ENCODE results near the gene TRRAP. TPM values are rescaled to one million over a fixed set of nuclear protein-coding genes. Genes with fewer than 3 reads are reported as not detected.

TRRAP gene
- total and polyA plus RNA-seq, 2 experiments from 2014 or later, result 14.9 to 58.7 TPM

DNA sequence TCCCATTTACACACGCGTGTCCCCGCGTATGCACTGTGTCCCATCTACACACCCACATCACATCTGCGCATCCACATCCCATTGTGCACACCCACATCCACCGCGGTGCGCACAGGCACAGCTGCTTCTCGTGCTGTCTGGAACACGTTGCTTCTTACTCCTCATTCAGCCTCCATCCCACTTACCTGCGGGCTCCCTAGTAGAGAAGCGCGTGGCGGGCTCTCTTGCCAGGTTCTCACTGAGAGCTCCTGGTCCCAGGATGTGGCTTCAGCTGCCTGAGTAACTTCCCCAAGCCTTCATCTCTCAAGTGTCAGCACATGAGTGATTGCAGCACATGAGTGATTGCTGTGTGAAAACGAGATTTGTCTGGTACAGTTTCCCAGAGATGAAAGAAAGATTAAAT lies 117.8 kb downstream of the TRRAP start (continued):
- TF ChIP-seq, protein P1, sequence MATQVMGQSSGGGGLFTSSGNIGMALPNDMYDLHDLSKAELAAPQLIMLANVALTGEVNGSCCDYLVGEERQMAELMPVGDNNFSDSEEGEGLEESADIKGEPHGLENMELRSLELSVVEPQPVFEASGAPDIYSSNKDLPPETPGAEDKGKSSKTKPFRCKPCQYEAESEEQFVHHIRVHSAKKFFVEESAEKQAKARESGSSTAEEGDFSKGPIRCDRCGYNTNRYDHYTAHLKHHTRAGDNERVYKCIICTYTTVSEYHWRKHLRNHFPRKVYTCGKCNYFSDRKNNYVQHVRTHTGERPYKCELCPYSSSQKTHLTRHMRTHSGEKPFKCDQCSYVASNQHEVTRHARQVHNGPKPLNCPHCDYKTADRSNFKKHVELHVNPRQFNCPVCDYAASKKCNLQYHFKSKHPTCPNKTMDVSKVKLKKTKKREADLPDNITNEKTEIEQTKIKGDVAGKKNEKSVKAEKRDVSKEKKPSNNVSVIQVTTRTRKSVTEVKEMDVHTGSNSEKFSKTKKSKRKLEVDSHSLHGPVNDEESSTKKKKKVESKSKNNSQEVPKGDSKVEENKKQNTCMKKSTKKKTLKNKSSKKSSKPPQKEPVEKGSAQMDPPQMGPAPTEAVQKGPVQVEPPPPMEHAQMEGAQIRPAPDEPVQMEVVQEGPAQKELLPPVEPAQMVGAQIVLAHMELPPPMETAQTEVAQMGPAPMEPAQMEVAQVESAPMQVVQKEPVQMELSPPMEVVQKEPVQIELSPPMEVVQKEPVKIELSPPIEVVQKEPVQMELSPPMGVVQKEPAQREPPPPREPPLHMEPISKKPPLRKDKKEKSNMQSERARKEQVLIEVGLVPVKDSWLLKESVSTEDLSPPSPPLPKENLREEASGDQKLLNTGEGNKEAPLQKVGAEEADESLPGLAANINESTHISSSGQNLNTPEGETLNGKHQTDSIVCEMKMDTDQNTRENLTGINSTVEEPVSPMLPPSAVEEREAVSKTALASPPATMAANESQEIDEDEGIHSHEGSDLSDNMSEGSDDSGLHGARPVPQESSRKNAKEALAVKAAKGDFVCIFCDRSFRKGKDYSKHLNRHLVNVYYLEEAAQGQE (IDR thresholded peaks at IDR 0.05; ENCODE audit: unreplicated experiment), result no peak
- TF ChIP-seq ZNF114 (CRISPR knock-in tag; IDR thresholded peaks at IDR 0.05) (no peak), STAT1 (IDR thresholded peaks at IDR 0.05; ENCODE audit: unreplicated experiment) (no peak), JUNB (IDR thresholded peaks at IDR 0.05; ENCODE audit: unreplicated experiment) (no peak)

- ATAC-seq, result no peak
- no peaks in the 10 kb centered on the region for H3K9me2 ChIP-seq (ENCODE audit: insufficient read depth)
- H3K27ac ChIP-seq (ENCODE audit: low read depth), result no peak overlapping the region
- no peak overlapping the region for H2AFZ ChIP-seq
- H3K27ac Mint-ChIP-seq, result no peak overlapping the region
- peaks cover 10% of the 10 kb centered on the region for H4K20me1 ChIP-seq (replicated peaks; ENCODE audit: insufficient read depth)
- no peaks in the 10 kb centered on the region for H3F3A ChIP-seq (replicated peaks; ENCODE audit: low read depth)
- peaks cover 59% of the 10 kb centered on the region for H3K36me3 Mint-ChIP-seq (ENCODE audit: low read depth)
- H3K4me1 Mint-ChIP-seq, result no peaks in the 10 kb centered on the region; the same call in 2 of the 3 replicates
- no peaks in the 10 kb centered on the region for H3K79me2 ChIP-seq (replicated peaks; ENCODE audit: insufficient read depth)
- H3K9me3 Mint-ChIP-seq, result no peaks in the 10 kb centered on the region
- H3K4me3 ChIP-seq, result no peak overlapping the region
- no peaks in the 10 kb centered on the region for H3K27me3 ChIP-seq (ENCODE audit: insufficient read depth)
- H3K4me2 ChIP-seq, result no peak overlapping the region
- no peak overlapping the region for H3K4me3 Mint-ChIP-seq
- no peaks in the 10 kb centered on the region for H3K4me1 ChIP-seq (ENCODE audit: insufficient read depth)
- DNase-seq (ENCODE audit: low spot score), result no peak
- peaks cover 4% of the 10 kb centered on the region for H3K27me3 Mint-ChIP-seq (ENCODE audit: insufficient read depth, low read depth, poor library complexity)
- H3K36me3 ChIP-seq (ENCODE audit: insufficient read depth), result peaks cover 14% of the 10 kb centered on the region; the same call in 1 of the 2 replicates
- TF ChIP-seq EZH2phosphoT487 (IDR thresholded peaks at IDR 0.05; ENCODE audit: unreplicated experiment) (no peak), EZH2 (IDR thresholded peaks at IDR 0.05; ENCODE audit: low read depth, unreplicated experiment) (no peak), ZNF114 (CRISPR knock-in tag; IDR thresholded peaks at IDR 0.05) (no peak), JUNB (IDR thresholded peaks at IDR 0.05; ENCODE audit: unreplicated experiment) (no peak), STAT1 (IDR thresholded peaks at IDR 0.05; ENCODE audit: unreplicated experiment) (no peak), POLR2AphosphoS5 (IDR thresholded peaks at IDR 0.05; ENCODE audit: low read depth) (no peak), ZNF462 (CRISPR knock-in tag; IDR thresholded peaks at IDR 0.05) (no peak), ETS1 (IDR thresholded peaks at IDR 0.05) (no peak)
- TF ChIP-seq, protein P1 (IDR thresholded peaks at IDR 0.05; ENCODE audit: unreplicated experiment), result no peak
These were observed 119.5 kb downstream of the TRRAP start for GRCh38 chr7:98997846-98998245.

Data from GM23338 (cell line).